T-helper 17 cell (primary cell): ENCODE data around the gene RPTOR. TPM values are rescaled to one million over a fixed set of nuclear protein-coding genes. Genes with fewer than 3 reads are reported as not detected.

Experiments used
- ATAC-seq: fragments of 150-1000 bp; cut with Tn5 transposase; 2 replicates; pipeline ENCODE4 v1.10.0; 2021; ENCODE audit warnings: mild to moderate bottlenecking, moderate library complexity
- DNase-seq, 3 donors: peaks; one replicate each; pipeline versions ENCODE4 v3.0.0 to v3.0.0-alpha.2; 2020 to 2021
- H3K9me3 ChIP-seq: one replicate; pipeline ENCODE4 v1.7.0; 2013; ENCODE audit warnings: low read length, mild to moderate bottlenecking; ENCODE audit not compliant: control insufficient read depth, poor library complexity, severe bottlenecking
- H3K27ac Mint-ChIP-seq: one replicate; pipeline ENCODE4 v1.8.0; 2022; ENCODE audit warnings: mild to moderate bottlenecking, moderate library complexity, mixed read lengths
- H3K27me3 Mint-ChIP-seq: one replicate; pipeline ENCODE4 v1.8.0; 2022; ENCODE audit warnings: mixed read lengths
- H3K36me3 Mint-ChIP-seq: one replicate; pipeline ENCODE4 v1.8.0; 2022; ENCODE audit warnings: low read depth, mixed read lengths
- H3K4me1 Mint-ChIP-seq: one replicate; pipeline ENCODE4 v1.8.0; 2022; ENCODE audit warnings: mild to moderate bottlenecking, mixed read lengths
- H3K4me3 Mint-ChIP-seq: one replicate; pipeline ENCODE4 v1.8.0; 2022; ENCODE audit warnings: mild to moderate bottlenecking, moderate library complexity, mixed read lengths
- total RNA-seq, 4 donors: library from RNA in 2 of 4; stranded (reverse) in 2 of 4; gene quantifications; one replicate each; pipeline ENCODE4 v1.2.3 and lab custom pipeline; 2022 to 2026

The RPTOR gene
- total RNA-seq, 2 donors from 2014 or later, result 55.1 to 61.5 TPM

GRCh38 chr17:80706463-80706867 lies 161.8 kb downstream of the RPTOR start:
- H3K27me3 Mint-ChIP-seq, result no peaks in the 10 kb centered on the region
- no peak for DNase-seq
- H3K4me1 Mint-ChIP-seq, result peaks cover 25% of the 10 kb centered on the region
- peaks cover 5% of the 10 kb centered on the region for H3K36me3 Mint-ChIP-seq
- H3K27ac Mint-ChIP-seq, result no peak overlapping the region
- H3K9me3 ChIP-seq, result no peaks in the 10 kb centered on the region
- no peak for ATAC-seq
- peak overlapping the region; percentile 55 for H3K4me3 Mint-ChIP-seq

- peaks cover 28% of the 10 kb centered on the region for H3K4me1 Mint-ChIP-seq
- H3K9me3 ChIP-seq, result no peaks in the 10 kb centered on the region
- H3K27me3 Mint-ChIP-seq, result no peaks in the 10 kb centered on the region
- DNase-seq (no peak), ATAC-seq (no peak)
- peak overlapping the region; percentile 52 for H3K4me3 Mint-ChIP-seq
- H3K36me3 Mint-ChIP-seq, result peaks cover 5% of the 10 kb centered on the region
- H3K27ac Mint-ChIP-seq, result no peak overlapping the region
Measured at GRCh38 chr17:80708480-80708879, 163.8 kb downstream of the RPTOR start.

- Mint-ChIP-seq H3K36me3 (peaks cover 5% of the 10 kb centered on the region), H3K4me1 (peaks cover 28% of the 10 kb centered on the region)
- no peak for DNase-seq
Measured at GRCh38 chr17:80709090-80709695, 164.6 kb downstream of the RPTOR start.

GRCh38 chr17:80710714-80711302 lies 166.2 kb downstream of the RPTOR start:
- DNase-seq, result no peak
- no peaks in the 10 kb centered on the region for H3K27me3 Mint-ChIP-seq
- peaks cover 26% of the 10 kb centered on the region for H3K4me1 Mint-ChIP-seq
- H3K9me3 ChIP-seq, result no peaks in the 10 kb centered on the region
- peaks cover 5% of the 10 kb centered on the region for H3K36me3 Mint-ChIP-seq
- no peak overlapping the region for H3K27ac Mint-ChIP-seq
- no peak for ATAC-seq
- no peak overlapping the region for H3K4me3 Mint-ChIP-seq

More at GRCh38 chr17:80709090-80709695, 164.6 kb downstream of the RPTOR start:
- no peaks in the 10 kb centered on the region for H3K9me3 ChIP-seq
- ATAC-seq, result no peak
- H3K27ac Mint-ChIP-seq, result peak overlapping the region; percentile 85
- no peaks in the 10 kb centered on the region for H3K27me3 Mint-ChIP-seq
- H3K4me3 Mint-ChIP-seq, result peak overlapping the region; percentile 52

- no peak for ATAC-seq
- no peaks in the 10 kb centered on the region for H3K27me3 Mint-ChIP-seq
- H3K4me1 Mint-ChIP-seq, result peaks cover 20% of the 10 kb centered on the region
- no peak for DNase-seq
- H3K4me3 Mint-ChIP-seq, result no peak overlapping the region
- peak overlapping the region; percentile 4 for H3K27ac Mint-ChIP-seq
- peaks cover 5% of the 10 kb centered on the region for H3K36me3 Mint-ChIP-seq
- H3K9me3 ChIP-seq, result no peaks in the 10 kb centered on the region
Measured at GRCh38 chr17:80712089-80712488, 167.5 kb downstream of the RPTOR start.

- Mint-ChIP-seq H3K27ac (peak overlapping the region; percentile 43), H3K4me3 (no peak overlapping the region), H3K4me1 (peaks cover 18% of the 10 kb centered on the region), H3K27me3 (no peaks in the 10 kb centered on the region), H3K36me3 (peaks cover 5% of the 10 kb centered on the region)
- no peak for DNase-seq
- ATAC-seq, result no peak
- no peaks in the 10 kb centered on the region for H3K9me3 ChIP-seq
Measured at GRCh38 chr17:80712606-80713005, 168.0 kb downstream of the RPTOR start.

GRCh38 chr17:80716986-80717719 lies 172.5 kb downstream of the RPTOR start:
- no peaks in the 10 kb centered on the region for H3K27me3 Mint-ChIP-seq
- no peak overlapping the region for H3K4me3 Mint-ChIP-seq
- H3K4me1 Mint-ChIP-seq, result peaks cover 30% of the 10 kb centered on the region
- H3K27ac Mint-ChIP-seq, result no peak overlapping the region
- H3K9me3 ChIP-seq, result no peaks in the 10 kb centered on the region
- H3K36me3 Mint-ChIP-seq, result no peaks in the 10 kb centered on the region
- ATAC-seq (no peak), DNase-seq (no peak)

GRCh38 chr17:80717720-80718083 lies 173.1 kb downstream of the RPTOR start:
- DNase-seq (no peak), ATAC-seq (no peak)
- Mint-ChIP-seq H3K27ac (no peak overlapping the region), H3K36me3 (no peaks in the 10 kb centered on the region), H3K4me3 (no peak overlapping the region), H3K4me1 (peaks cover 27% of the 10 kb centered on the region), H3K27me3 (no peaks in the 10 kb centered on the region)
- no peaks in the 10 kb centered on the region for H3K9me3 ChIP-seq

- H3K9me3 ChIP-seq, result no peaks in the 10 kb centered on the region
- H3K27me3 Mint-ChIP-seq, result no peaks in the 10 kb centered on the region
- no peaks in the 10 kb centered on the region for H3K36me3 Mint-ChIP-seq
- no peak overlapping the region for H3K27ac Mint-ChIP-seq
- no peak for ATAC-seq
- peaks cover 25% of the 10 kb centered on the region for H3K4me1 Mint-ChIP-seq
- DNase-seq, result no peak
- H3K4me3 Mint-ChIP-seq, result no peak overlapping the region
Measured at GRCh38 chr17:80718428-80718827, 173.8 kb downstream of the RPTOR start.

- no peak for ATAC-seq
- no peak for DNase-seq
- no peaks in the 10 kb centered on the region for H3K9me3 ChIP-seq
- H3K36me3 Mint-ChIP-seq, result peaks cover 4% of the 10 kb centered on the region
- H3K27me3 Mint-ChIP-seq, result no peaks in the 10 kb centered on the region
- peaks cover 31% of the 10 kb centered on the region for H3K4me1 Mint-ChIP-seq
- H3K4me3 Mint-ChIP-seq, result no peak overlapping the region
- H3K27ac Mint-ChIP-seq, result peak overlapping the region; percentile 14
Measured at GRCh38 chr17:80719449-80719848, 174.8 kb downstream of the RPTOR start.

- Mint-ChIP-seq H3K36me3 (peaks cover 4% of the 10 kb centered on the region), H3K27me3 (no peaks in the 10 kb centered on the region), H3K4me1 (peaks cover 31% of the 10 kb centered on the region), H3K27ac (peak overlapping the region; percentile 90), H3K4me3 (peak overlapping the region; percentile 80)
- ATAC-seq, result peak; percentile 86
- no peaks in the 10 kb centered on the region for H3K9me3 ChIP-seq
- DNase-seq, result peak in 2 of 3 donors; percentile 24 to 42
Measured at GRCh38 chr17:80720610-80721577, 176.3 kb downstream of the RPTOR start.

GRCh38 chr17:80722661-80723060 lies 178.0 kb downstream of the RPTOR start:
- Mint-ChIP-seq H3K27me3 (no peaks in the 10 kb centered on the region), H3K27ac (no peak overlapping the region), H3K4me3 (peak overlapping the region; percentile 25), H3K36me3 (peaks cover 4% of the 10 kb centered on the region), H3K4me1 (peaks cover 36% of the 10 kb centered on the region)
- DNase-seq, result no peak
- no peaks in the 10 kb centered on the region for H3K9me3 ChIP-seq
- no peak for ATAC-seq

- ATAC-seq (no peak), DNase-seq (no peak)
- Mint-ChIP-seq H3K4me3 (no peak overlapping the region), H3K4me1 (peaks cover 29% of the 10 kb centered on the region), H3K27ac (no peak overlapping the region), H3K27me3 (no peaks in the 10 kb centered on the region), H3K36me3 (peaks cover 6% of the 10 kb centered on the region)
- H3K9me3 ChIP-seq, result no peaks in the 10 kb centered on the region
Measured at GRCh38 chr17:80724775-80725266, 180.2 kb downstream of the RPTOR start.
